SU-DHL-6 (cell line): ENCODE data around the gene PTH1R.

Experiments used
- H2AFZ ChIP-seq: fragments of 200-600 bp; sonication (generic); 2 replicates; pipeline ENCODE4 v1.6.1; 2014; ENCODE audit warnings: low read depth, mild to moderate bottlenecking, moderate library complexity, mixed read lengths, antibody characterized with exemption, low read length; ENCODE audit not compliant: severe bottlenecking
- H3F3A ChIP-seq: fragments of 200-600 bp; shearing (Covaris generic); 2 replicates; pipeline ENCODE4 v1.6.0; 2016; ENCODE audit warnings: antibody characterized with exemption, mild to moderate bottlenecking; ENCODE audit not compliant: insufficient read depth
- H3K27ac ChIP-seq: fragments of 200-600 bp; sonication (generic); 2 replicates; pipeline ENCODE4 v1.5.1; 2016; ENCODE audit warnings: low read depth, mild to moderate bottlenecking, low read length, moderate library complexity, mixed read lengths
- H3K27me3 ChIP-seq: fragments of 200-600 bp; sonication (generic), shearing (Covaris generic); 2 replicates; pipeline ENCODE4 v1.6.0; 2014; ENCODE audit warnings: mild to moderate bottlenecking, low read length
- H3K36me3 ChIP-seq: fragments of 200-600 bp; sonication (generic); 2 replicates; pipeline ENCODE4 v1.6.1; 2014; ENCODE audit warnings: mild to moderate bottlenecking, low read length, mixed read lengths
- H3K4me2 ChIP-seq: fragments of 300-600, 200-600 bp; shearing (Covaris generic), sonication (generic); 2 replicates; pipeline ENCODE4 v1.6.0; 2014; ENCODE audit warnings: low read length, low read depth, mild to moderate bottlenecking; ENCODE audit not compliant: poor library complexity, severe bottlenecking
- H3K4me3 ChIP-seq: fragments of 200-600 bp; sonication (generic); 2 replicates; pipeline ENCODE4 v1.5.1; 2014; ENCODE audit warnings: antibody characterized with exemption, low read length, mild to moderate bottlenecking, mixed read lengths; ENCODE audit not compliant: insufficient read depth, poor library complexity, severe bottlenecking
- H3K79me2 ChIP-seq: fragments of 200-600 bp; sonication (generic); 2 replicates; pipeline ENCODE4 v1.6.1; 2014; ENCODE audit warnings: mild to moderate bottlenecking, low read length, moderate library complexity; ENCODE audit not compliant: insufficient read depth
- H3K9ac ChIP-seq: fragments of 200-600 bp; sonication (generic); 2 replicates; pipeline ENCODE4 v1.7.0; 2014; ENCODE audit warnings: mild to moderate bottlenecking, low read length
- H3K9me2 ChIP-seq: fragments of 200-600 bp; sonication (generic); replicated peaks from 2 replicates; pipeline ENCODE4 v1.6.1; 2014; ENCODE audit warnings: low read length; ENCODE audit not compliant: insufficient read depth
- H3K9me3 ChIP-seq: fragments of 200-600 bp; sonication (generic); 2 replicates; pipeline ENCODE4 v1.6.1; 2014; ENCODE audit warnings: low read length, mixed read lengths; ENCODE audit not compliant: insufficient read depth
- H4K20me1 ChIP-seq: fragments of 200-600 bp; sonication (generic); 2 replicates; pipeline ENCODE4 v1.6.1; 2014; ENCODE audit warnings: low read depth, mild to moderate bottlenecking, antibody characterized with exemption, low read length, moderate library complexity, mixed read lengths
- CTCF ChIP-seq: fragments of 200-600 bp; sonication (generic); IDR thresholded peaks from one replicate; pipeline ENCODE4 v1.5.1; 2017; ENCODE audit warnings: antibody characterized with exemption, mild to moderate bottlenecking, low read length, moderate library complexity; ENCODE audit not compliant: insufficient read depth, poor library complexity, severe bottlenecking
- EZH2phosphoT487 ChIP-seq: fragments of 200-600 bp; sonication (generic), shearing (Covaris generic); conservative IDR thresholded peaks from 2 replicates; pipeline ENCODE4 v1.6.1; 2018; ENCODE audit warnings: mild to moderate bottlenecking, antibody characterized with exemption, low read length, moderate library complexity, mixed read lengths

The PTH1R gene

DNA sequence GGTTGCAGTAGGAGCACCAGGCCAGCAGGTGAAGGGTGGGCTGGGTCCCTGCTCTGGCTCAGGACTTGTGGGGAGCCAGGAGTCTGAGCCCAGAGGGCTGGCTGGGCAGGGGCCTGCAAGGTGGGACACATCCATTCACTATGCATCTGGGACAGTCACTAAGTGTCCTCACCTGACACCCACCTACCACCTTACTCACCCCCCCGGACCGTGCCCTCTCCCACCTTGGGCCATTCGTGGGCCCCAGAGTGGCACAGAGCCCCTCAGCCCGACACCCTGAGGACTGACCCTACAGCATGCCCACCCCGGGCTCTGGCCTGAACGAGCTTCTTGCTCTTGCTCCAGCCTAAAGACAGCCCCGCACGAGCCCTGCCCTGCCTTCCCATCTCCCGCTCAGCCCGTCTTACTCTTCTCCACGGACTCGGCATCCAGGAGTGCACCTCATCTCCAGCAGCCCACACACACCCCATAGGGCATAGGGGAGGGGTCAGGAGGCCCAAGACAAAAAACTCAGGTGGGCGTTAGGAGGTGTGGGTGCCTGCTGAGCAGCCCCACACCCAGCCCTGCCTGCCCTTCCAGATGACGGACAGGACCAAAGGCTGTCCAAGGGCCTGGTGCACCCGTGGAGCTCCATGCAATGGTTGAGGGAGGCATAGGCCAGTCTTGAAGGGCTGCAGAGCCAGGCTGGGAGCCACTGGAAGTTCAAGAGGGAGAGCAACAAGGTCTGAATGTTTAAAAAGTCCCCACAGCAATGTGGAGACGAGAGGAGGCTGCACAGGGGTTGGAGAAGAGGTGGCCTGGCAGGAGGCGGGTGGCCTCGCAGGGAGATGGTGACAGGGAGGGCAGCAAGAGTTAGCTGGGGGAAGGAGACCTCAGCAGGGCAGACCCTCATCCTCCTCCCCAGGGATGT is 27.0 kb downstream of the PTH1R start:
- no peak overlapping the region for H3K4me3 ChIP-seq
- TF ChIP-seq EZH2phosphoT487 (no peak), CTCF (no peak)
- H3K9me2 ChIP-seq = no peaks in the 10 kb centered on the region
- no peaks in the 10 kb centered on the region for H3K36me3 ChIP-seq
- no peaks in the 10 kb centered on the region for H4K20me1 ChIP-seq
- H3K27ac ChIP-seq = no peak overlapping the region
- no peaks in the 10 kb centered on the region for H3K9me3 ChIP-seq
- H3K79me2 ChIP-seq = no peaks in the 10 kb centered on the region
- no peaks in the 10 kb centered on the region for H3F3A ChIP-seq
- no peaks in the 10 kb centered on the region for H3K27me3 ChIP-seq
- no peak overlapping the region for H2AFZ ChIP-seq
- no peak overlapping the region for H3K9ac ChIP-seq
- H3K4me2 ChIP-seq = no peak overlapping the region

DNA sequence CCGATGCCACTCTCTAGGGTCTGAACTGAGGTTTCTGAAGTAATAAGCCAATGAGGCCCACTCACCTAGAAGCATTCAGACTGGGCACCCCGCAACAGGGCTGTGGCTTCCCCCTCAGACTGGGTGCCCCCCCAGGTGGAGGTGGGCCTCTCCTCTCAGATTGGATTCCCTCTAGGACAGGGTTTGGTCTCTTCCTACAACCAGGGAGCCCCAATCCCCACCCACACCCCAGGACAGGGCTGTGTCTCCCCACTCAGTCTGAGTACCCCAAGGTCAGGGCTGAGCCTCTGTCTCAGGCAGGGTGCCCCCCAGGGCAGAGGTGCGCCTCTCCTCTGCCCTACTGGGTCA is 27.7 kb downstream of the PTH1R start:
- Histone ChIP-seq H3K9me3 (no peaks in the 10 kb centered on the region), H3K4me3 (no peak overlapping the region), H3K27me3 (no peaks in the 10 kb centered on the region), H3K79me2 (no peaks in the 10 kb centered on the region), H3K9me2 (no peaks in the 10 kb centered on the region), H3K9ac (no peak overlapping the region), H4K20me1 (no peaks in the 10 kb centered on the region), H3K27ac (no peak overlapping the region), H3K36me3 (no peaks in the 10 kb centered on the region), H3K4me2 (no peak overlapping the region), H3F3A (no peaks in the 10 kb centered on the region), H2AFZ (no peak overlapping the region)
- no peak for TF ChIP-seq EZH2phosphoT487
- no peak for TF ChIP-seq CTCF

- no peaks in the 10 kb centered on the region for H3K27me3 ChIP-seq
- no peak overlapping the region for H3K4me2 ChIP-seq
- no peak overlapping the region for H3K27ac ChIP-seq
- no peaks in the 10 kb centered on the region for H3K9me3 ChIP-seq
- no peak overlapping the region for H3K4me3 ChIP-seq
- no peaks in the 10 kb centered on the region for H3K79me2 ChIP-seq
- 0 out of 2 replicates have a peak, but pooled peaks cover 5% of the 10 kb centered on the region for H3F3A ChIP-seq
- no peak overlapping the region for H2AFZ ChIP-seq
- H3K9me2 ChIP-seq = no peaks in the 10 kb centered on the region
- no peak overlapping the region for H3K9ac ChIP-seq
- TF ChIP-seq CTCF (no peak), EZH2phosphoT487 (no peak)
- H3K36me3 ChIP-seq = no peaks in the 10 kb centered on the region
- no peaks in the 10 kb centered on the region for H4K20me1 ChIP-seq
These were observed 28.3 kb downstream of the PTH1R start for GRCh38 chr3:46905661-46906451.
